ENCODE results near the gene ZFAND2A.
"Not testable (repeated sequence)": the region's sequence is repeated elsewhere in the genome, so short reads cannot be mapped to it uniquely, and the experiment has no call there.

ZFAND2A gene

DNA sequence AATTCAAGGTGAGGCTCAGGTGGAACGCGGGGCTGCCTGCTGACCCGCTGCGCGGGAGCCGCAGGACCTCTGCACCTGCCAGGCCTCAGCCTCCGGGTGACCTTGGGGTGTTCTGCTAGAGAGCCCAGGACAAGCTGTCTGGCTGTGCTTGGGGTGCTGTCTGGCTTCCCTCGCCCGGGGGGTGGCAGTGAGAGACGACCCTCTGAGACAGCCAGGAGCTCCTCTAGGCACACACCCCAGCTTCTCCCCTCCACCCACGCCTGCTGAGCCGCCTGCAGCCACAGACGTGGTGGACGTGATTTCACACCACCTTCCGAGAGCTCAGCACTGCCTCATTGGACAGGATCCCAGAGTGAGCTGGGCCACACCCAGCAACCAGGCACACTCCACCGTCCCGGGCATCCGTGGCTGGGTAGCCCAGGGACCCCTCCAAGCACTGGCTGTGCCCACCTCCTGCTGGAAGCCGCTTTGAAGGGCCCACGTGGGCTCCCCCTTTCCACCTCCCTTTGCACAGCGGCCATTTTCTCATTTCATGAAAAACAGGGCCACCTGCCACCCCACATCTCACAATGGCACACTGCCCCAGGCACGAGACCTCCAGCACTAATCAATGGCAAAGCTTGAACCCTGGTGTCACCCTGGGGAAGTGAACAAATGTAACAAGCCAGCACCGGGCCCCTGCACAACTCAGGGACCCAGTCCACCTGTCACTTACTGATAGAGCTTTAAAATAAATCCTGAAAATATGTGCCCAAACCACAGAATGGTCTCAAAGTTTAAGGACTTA, 35.0 kb downstream of the ZFAND2A start:
- FAIRE-seq (no peak), DNase-seq (ENCODE audit: low spot score) (no peak)

- no peak for DNase-seq (ENCODE audit: low spot score)
- FAIRE-seq = no peak
Measured at GRCh38 chr7:1124164-1124563, 35.8 kb downstream of the ZFAND2A start.

DNA sequence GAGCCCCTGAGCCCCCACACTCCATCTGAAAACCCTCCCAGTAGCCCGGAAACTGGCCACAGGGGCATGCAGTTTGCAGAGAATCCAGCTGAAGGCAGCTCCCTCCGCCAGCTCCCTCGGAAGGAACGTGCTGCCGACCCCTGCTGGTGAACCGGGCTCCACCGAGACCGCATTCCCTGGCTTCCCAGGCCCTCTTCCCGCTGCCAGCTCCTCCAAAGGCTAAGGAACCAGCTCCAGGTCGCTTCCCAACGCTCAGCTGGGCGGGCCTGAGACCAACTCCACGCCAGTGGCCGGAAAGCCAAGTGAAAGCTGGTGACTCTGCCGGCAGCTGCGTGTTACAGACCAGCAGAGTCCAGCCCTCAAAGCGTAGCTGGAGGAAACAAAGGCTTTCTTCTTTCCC, 36.3 kb downstream of the ZFAND2A start:
- no peak for FAIRE-seq
- no peak for DNase-seq (ENCODE audit: low spot score)

DNA sequence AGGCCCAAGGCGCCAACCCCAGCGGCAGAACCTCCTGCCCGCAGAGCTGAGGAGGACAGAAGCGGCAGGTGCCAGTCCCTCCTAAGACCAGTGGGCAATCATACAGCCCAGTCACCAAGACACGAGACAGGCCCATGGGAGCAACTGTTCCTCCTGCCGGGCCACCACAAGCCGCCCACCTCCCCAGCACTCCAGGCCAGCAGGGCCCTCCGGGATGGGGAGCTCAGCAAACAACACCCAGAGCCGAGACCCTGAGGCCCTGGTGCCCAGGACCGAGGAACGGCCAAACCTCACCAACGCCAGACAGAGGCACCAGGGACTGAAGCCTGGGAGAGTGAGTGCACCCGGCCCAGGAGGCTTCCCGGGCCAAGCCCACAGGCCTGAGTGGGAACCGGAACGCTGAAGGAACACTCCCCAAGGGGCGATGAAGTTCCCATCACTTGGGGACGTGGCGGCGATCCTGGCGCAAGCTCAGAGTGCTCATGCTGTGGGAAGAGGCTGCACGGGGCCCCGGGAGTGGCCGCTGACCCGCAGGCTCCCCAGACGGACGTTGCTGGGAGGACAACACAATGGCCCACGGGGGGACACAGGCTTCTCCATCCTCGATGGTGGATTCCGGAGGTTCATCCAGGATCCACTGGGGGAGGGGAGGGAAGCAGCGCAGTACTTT, 37.0 kb downstream of the ZFAND2A start:
- DNase-seq (ENCODE audit: low spot score) = no peak
- no peak for FAIRE-seq

GRCh38 chr7:1121886-1122831, 37.8 kb downstream of the ZFAND2A start:
- FAIRE-seq (no peak), DNase-seq (ENCODE audit: low spot score) (no peak)

- DNase-seq (ENCODE audit: low spot score) (no peak), FAIRE-seq (no peak)
Measured at GRCh38 chr7:1121476-1121875, 38.5 kb downstream of the ZFAND2A start.

DNA sequence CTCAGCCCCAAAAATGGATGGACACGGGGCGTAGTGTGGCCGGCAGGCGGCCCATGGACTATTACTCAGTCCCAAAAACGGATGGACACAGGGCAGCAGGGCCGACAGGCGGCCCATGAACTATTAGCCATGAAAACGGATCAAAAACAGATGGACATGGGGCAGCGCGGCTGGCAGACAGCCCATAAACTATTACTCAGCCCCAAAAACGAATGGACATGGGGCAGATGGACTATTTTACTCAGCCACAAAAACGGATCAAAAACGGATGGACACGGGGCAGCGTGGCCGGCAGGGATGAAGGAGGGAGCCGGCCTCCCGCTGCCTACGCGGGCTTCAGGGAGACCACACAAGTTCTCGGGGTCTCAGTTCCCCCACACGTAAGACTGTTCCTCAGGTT, 39.2 kb downstream of the ZFAND2A start:
- no peak for FAIRE-seq

GRCh38 chr7:1119201-1119600, 40.8 kb downstream of the ZFAND2A start:
- no peak for DNase-seq (ENCODE audit: low spot score)
- no peak for FAIRE-seq

More for the DNA sequence above, 39.2 kb downstream of the ZFAND2A start:
- no peak for DNase-seq (ENCODE audit: low spot score)

DNA sequence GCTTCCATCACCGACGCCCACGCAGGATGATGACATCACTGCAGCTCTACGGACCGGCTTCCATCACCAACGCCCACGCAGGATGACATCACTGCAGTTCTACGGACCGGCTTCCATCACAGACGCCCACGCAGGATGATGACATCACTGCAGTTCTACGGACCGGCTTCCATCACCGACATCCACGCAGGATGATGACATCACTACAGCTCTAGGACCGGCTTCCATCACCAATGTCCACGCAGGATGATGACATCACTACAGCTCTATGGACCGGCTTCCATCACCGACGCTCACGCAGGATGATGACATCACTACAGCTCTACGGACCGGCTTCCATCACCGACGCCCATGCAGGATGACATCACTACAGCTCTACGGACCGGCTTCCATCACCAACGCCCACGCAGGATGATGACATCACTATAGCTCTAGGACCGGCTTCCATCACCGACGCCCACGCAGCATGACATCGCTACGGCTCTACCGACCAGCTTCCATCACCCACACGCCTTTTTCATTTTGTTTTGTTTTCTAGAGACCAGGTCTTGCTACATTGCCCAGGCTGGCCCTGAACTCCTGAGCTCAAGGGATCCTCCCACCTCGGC, 42.6 kb downstream of the ZFAND2A start:
- DNase-seq (ENCODE audit: low spot score) (no peak), FAIRE-seq (no peak)

DNA sequence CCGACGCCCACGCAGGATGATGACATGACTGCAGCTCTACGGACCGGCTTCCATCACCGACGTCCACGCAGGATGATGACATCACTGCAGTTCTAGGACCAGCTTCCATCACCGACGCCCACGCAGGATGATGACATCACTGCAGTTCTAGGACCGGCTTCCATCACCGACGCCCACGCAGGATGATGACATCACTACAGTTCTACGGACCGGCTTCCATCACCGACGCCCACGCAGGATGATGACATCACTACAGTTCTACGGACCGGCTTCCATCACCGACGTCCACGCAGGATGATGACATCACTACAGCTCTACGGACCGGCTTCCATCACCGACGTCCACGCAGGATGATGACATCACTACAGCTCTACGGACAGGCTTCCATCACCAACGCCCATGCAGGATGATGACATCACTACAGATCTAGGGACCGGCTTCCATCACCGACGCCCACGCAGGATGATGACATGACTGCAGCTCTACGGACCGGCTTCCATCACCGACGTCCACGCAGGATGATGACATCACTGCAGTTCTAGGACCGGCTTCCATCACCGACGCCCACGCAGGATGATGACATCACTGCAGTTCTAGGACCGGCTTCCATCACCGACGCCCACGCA, 43.5 kb downstream of the ZFAND2A start:
- DNase-seq (ENCODE audit: low spot score); FAIRE-seq: not testable (repeated sequence)

DNA sequence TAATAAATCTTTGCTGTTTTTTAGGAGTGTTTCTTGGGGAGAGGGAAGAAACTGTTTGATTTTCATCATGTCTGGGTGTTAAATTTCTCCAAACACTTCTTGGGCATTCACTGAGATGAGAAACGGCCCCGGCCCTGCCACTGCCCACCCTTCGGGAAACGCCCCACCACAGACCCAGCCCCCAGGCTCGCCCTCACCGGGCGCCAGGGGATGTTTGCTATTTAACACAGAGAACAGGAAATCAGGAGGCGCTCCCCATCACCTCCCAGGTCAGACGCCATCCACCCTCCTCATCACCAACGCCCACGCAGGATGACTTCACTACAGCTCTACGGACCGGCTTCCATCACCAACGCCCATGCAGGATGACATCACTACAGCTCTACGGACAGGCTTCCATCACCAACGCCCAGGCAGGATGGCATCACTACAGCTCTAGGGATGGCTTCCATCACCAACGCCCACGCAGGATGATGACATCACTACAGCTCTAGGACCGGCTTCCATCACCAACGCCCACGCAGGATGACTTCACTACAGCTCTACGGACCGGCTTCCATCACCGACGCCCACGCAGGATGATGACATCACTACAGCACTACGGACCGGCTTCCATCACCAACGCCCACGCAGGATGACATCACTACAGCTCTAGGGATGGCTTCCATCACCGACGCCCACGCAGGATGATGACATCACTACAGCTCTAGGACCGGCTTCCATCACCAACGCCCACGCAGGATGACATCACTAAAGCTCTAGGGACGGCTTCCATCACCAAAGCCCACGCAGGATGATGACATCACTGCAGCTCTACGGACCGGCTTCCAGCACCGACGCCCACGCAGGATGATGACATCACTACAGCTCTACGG, 44.6 kb downstream of the ZFAND2A start:
- not testable (repeated sequence) for DNase-seq (ENCODE audit: low spot score); FAIRE-seq

- FAIRE-seq = no peak
Measured at GRCh38 chr7:1114505-1114904, 45.5 kb downstream of the ZFAND2A start.

DNA sequence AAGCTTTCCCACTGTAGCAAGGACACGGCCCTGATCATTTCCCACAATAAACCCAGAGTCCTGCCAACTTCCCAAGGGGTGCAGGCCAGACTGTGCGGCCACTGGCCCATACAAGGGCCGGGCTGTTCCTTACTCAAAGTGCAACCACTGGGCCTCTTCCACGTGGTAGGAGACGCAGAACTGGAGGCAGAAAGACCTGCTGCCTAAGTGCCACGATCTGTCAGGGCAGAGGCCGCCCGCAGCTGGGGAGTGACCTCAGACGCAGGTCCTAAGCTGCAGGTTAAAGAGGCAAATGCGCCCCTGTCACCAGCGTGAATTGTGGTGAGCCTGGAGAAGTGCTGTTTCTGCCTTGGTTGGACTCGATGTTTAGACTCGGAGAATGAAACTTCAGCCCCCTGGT, 45.9 kb downstream of the ZFAND2A start:
- FAIRE-seq = no peak
- no peak for DNase-seq (ENCODE audit: low spot score)

More at GRCh38 chr7:1114505-1114904, 45.5 kb downstream of the ZFAND2A start:
- DNase-seq (ENCODE audit: low spot score) = no peak

DNA sequence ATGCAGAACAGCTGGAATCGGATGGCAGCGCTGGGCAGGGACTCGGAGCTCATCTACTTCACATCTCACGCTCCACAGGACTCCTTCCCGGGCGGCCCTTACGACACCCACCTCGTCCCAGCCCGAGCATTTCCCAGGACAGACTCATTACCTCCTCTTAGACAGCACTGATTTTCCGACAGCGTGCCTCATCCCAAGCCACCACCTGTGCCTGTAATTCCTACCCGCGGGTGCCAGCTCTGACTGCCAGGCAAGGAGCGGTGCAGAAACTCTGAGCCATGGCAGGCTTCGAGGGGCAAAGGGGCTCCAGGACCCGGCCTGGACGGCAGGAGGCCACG, 46.5 kb downstream of the ZFAND2A start:
- no peak for DNase-seq (ENCODE audit: low spot score)
- FAIRE-seq = no peak

DNA sequence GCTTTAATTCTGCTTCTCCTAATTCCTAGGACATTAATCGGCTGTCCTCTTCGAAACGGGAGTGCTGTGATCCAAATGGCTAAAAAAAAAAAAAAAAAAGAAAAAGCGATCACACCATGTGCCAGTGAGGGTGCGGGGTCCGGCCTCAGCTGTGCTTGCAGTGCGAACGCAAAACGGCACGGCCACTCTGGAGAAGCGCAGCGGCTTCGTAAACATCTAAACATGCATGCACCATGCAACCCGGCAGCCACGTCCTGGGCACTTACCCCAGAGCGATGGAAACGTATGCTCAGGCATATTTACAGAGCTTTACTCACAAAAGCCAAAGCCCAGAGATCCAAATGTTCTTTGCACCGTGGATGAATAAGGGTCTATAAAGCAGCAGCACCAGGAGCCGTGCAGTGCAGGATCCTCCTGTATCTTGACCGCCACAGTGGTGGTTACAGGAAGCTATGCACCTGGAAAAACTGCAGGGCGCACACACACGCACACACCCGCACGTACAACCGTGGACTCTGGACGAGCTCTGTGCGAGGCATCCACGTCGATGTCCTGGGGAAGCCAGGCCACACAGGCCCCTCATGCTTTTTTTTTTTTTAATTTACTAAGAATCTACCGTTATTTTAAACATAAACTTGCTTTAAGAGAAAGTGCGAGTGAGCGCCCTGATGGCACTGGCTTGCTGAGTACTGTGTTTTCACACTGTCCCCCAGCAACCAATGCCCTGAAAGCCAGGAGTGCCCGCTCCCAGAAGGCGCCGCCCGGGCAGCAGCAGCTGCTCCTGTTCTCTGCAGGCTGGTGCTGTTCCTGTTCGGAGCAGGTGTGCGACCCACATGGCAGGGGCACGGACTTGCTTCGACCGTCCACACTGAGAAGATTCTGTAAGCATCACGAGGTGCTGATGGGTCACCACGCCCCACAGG, 47.1 kb downstream of the ZFAND2A start:
- no peak for DNase-seq (ENCODE audit: low spot score)
- no peak for FAIRE-seq

DNA sequence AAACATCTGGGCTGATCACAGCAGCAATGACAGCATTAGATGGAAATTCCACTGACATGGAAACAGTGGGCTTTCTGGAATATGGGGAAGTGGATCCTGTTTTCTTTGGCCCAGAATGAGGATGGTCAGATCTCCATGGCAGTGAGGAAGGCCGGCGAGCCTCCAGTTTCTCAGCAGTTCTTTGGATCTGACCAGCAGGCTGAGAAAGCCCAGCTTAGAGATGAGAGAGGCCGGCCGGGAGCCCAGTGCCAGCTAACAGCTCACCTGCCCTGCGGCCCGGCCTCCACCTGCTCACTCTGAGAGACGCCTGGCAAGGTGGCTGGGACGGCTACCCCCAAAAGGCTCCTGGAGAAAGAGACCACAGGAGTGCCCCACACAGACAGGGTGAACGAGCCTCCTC, 47.9 kb downstream of the ZFAND2A start:
- DNase-seq (ENCODE audit: low spot score) = no peak
- no peak for FAIRE-seq

DNA sequence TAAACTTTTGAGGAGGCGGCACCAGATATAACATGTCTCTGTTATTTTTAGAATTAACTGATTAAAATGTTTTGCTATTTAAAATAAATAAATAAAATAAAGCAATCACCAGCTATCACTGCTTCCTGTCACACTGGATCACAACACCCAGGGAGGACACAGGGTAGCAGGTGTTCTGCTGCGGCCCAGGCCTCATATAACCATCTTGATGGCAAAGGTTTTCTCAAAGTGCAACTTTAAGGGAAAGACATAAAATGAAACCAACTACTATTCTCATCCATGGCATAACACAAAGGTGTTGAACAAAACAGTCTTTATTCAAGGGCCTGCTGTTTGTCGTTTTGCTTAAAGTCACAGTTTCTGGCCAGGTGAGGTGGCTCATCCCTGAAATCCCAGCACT, 48.8 kb downstream of the ZFAND2A start:
- DNase-seq (ENCODE audit: low spot score) (no peak), FAIRE-seq (no peak)

DNA sequence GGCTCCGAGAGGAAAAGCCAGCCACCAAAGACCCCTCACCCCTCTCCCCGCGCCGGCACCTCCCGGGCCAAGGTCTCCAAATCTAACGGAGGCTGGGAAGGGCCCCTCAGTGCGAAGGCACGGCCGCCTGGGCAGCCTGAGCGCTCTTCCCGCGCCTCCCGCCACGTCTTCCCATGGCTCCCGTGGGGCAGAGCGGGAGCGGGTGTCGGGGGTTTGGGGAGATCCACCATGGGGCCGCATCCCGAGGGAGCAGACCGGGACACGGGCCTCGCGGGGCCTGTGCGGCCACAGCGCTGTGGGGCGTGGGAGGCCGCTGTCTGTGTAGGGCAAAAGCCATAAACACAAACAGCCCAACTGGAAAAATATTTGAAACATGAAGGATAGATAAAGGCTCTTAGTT, 49.6 kb downstream of the ZFAND2A start:
- FAIRE-seq (no peak), DNase-seq (ENCODE audit: low spot score) (no peak)
